ENCODE measurements around the gene HDGFL2. TPM values are rescaled to one million over a fixed set of nuclear protein-coding genes. Genes with fewer than 3 reads are reported as not detected.

HDGFL2 gene
- total and polyA plus RNA-seq, 4 donors, result 3.4 to 15.7 (median 14.1) TPM

DNA sequence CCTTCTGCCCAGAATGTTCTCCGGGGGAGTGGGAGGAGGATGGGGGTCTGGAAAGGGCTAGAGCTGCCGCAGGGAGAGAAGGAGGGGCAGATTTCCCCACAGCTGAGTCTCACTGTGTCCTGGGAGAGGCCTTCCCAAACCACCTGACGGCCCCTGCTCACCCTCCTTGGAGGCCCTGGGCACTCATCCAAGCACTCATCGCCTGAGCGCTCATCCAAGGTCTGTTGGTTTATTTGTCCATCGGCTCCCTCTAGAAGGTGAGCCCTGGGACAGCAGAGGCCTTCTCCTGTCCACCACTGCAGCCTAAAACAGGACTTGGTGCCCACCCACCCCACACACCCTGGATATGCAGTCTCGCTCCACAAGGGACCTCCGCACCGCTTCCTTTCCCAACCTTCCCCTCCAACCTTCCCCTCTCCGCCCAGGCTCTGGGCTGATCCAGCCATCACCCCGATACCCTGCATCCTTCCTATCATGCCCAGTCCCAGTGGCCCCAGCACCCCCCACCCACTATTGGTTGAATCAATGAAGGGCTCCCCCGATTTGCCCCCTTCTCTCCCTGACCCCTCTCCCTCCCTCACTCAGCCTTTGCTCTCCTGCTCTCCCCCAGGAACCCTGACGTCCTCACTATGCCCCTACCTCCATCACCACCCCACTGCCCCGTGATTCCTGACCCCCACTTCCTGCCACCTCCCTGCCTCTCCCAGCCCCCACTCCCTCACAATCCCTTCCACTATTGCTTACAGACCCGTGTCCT is 16.2 kb upstream of the HDGFL2 start:
- DNase-seq (ENCODE audit: low spot score), result peak; percentile 68
- TF ChIP-seq RXRA (IDR thresholded peaks at IDR 0.05), result no peak
- TF ChIP-seq FOXA1 (IDR thresholded peaks at IDR 0.05), result no peak
- TF ChIP-seq, protein P1, sequence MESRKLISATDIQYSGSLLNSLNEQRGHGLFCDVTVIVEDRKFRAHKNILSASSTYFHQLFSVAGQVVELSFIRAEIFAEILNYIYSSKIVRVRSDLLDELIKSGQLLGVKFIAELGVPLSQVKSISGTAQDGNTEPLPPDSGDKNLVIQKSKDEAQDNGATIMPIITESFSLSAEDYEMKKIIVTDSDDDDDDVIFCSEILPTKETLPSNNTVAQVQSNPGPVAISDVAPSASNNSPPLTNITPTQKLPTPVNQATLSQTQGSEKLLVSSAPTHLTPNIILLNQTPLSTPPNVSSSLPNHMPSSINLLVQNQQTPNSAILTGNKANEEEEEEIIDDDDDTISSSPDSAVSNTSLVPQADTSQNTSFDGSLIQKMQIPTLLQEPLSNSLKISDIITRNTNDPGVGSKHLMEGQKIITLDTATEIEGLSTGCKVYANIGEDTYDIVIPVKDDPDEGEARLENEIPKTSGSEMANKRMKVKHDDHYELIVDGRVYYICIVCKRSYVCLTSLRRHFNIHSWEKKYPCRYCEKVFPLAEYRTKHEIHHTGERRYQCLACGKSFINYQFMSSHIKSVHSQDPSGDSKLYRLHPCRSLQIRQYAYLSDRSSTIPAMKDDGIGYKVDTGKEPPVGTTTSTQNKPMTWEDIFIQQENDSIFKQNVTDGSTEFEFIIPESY (IDR thresholded peaks at IDR 0.05), result no peak
- no peak for TF ChIP-seq JUND (IDR thresholded peaks at IDR 0.05)
- TF ChIP-seq, protein P2, sequence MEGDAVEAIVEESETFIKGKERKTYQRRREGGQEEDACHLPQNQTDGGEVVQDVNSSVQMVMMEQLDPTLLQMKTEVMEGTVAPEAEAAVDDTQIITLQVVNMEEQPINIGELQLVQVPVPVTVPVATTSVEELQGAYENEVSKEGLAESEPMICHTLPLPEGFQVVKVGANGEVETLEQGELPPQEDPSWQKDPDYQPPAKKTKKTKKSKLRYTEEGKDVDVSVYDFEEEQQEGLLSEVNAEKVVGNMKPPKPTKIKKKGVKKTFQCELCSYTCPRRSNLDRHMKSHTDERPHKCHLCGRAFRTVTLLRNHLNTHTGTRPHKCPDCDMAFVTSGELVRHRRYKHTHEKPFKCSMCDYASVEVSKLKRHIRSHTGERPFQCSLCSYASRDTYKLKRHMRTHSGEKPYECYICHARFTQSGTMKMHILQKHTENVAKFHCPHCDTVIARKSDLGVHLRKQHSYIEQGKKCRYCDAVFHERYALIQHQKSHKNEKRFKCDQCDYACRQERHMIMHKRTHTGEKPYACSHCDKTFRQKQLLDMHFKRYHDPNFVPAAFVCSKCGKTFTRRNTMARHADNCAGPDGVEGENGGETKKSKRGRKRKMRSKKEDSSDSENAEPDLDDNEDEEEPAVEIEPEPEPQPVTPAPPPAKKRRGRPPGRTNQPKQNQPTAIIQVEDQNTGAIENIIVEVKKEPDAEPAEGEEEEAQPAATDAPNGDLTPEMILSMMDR (IDR thresholded peaks at IDR 0.05; ENCODE audit: low read depth, low read length, missing input control), result no peak
- TF ChIP-seq, protein P3, sequence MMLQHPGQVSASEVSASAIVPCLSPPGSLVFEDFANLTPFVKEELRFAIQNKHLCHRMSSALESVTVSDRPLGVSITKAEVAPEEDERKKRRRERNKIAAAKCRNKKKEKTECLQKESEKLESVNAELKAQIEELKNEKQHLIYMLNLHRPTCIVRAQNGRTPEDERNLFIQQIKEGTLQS (IDR thresholded peaks at IDR 0.05), result no peak
- no peak for TF ChIP-seq TAF1 (conservative IDR thresholded peaks at IDR 0.05)
- TF ChIP-seq YY1 (IDR thresholded peaks at IDR 0.05), result no peak
- no peak for TF ChIP-seq NR2F2 (IDR thresholded peaks at IDR 0.05)
- TF ChIP-seq, protein P4, sequence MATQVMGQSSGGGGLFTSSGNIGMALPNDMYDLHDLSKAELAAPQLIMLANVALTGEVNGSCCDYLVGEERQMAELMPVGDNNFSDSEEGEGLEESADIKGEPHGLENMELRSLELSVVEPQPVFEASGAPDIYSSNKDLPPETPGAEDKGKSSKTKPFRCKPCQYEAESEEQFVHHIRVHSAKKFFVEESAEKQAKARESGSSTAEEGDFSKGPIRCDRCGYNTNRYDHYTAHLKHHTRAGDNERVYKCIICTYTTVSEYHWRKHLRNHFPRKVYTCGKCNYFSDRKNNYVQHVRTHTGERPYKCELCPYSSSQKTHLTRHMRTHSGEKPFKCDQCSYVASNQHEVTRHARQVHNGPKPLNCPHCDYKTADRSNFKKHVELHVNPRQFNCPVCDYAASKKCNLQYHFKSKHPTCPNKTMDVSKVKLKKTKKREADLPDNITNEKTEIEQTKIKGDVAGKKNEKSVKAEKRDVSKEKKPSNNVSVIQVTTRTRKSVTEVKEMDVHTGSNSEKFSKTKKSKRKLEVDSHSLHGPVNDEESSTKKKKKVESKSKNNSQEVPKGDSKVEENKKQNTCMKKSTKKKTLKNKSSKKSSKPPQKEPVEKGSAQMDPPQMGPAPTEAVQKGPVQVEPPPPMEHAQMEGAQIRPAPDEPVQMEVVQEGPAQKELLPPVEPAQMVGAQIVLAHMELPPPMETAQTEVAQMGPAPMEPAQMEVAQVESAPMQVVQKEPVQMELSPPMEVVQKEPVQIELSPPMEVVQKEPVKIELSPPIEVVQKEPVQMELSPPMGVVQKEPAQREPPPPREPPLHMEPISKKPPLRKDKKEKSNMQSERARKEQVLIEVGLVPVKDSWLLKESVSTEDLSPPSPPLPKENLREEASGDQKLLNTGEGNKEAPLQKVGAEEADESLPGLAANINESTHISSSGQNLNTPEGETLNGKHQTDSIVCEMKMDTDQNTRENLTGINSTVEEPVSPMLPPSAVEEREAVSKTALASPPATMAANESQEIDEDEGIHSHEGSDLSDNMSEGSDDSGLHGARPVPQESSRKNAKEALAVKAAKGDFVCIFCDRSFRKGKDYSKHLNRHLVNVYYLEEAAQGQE (IDR thresholded peaks at IDR 0.05), result no peak
- no peak for TF ChIP-seq SP1 (IDR thresholded peaks at IDR 0.05)
- no peak for TF ChIP-seq HNF4G (IDR thresholded peaks at IDR 0.05)
- TF ChIP-seq EGR1 (IDR thresholded peaks at IDR 0.05; ENCODE audit: low read depth in 2 of 2), result no peak
- no peak for TF ChIP-seq RAD21 (IDR thresholded peaks at IDR 0.05)
- TF ChIP-seq, protein P5, sequence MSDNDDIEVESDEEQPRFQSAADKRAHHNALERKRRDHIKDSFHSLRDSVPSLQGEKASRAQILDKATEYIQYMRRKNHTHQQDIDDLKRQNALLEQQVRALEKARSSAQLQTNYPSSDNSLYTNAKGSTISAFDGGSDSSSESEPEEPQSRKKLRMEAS (IDR thresholded peaks at IDR 0.05), result no peak
- no peak for TF ChIP-seq HNF4A (conservative IDR thresholded peaks at IDR 0.05)
- Histone ChIP-seq H3K36me3 (ENCODE audit: control insufficient read depth in 4 of 4, insufficient read depth in 3 of 4, low read depth in 1 of 4, low read length in 3 of 4) (peaks cover 0 to 30% (median 19%) of the 10 kb centered on the region in 4 donors), H3K4me3 (ENCODE audit: low read depth in 1 of 3, low read length in 3 of 3) (peak overlapping the region in 1 of 3 donors; percentile 90), H3K9ac (ENCODE audit: low read depth in 1 of 2, low read length in 2 of 2) (peak overlapping the region in 1 of 2 donors; percentile 56), H3K9me3 (ENCODE audit: control insufficient read depth in 4 of 4, low read length in 3 of 4) (no peaks in the 10 kb centered on the region), H3K27ac (ENCODE audit: low read depth in 1 of 2, low read length in 2 of 2) (peak overlapping the region in 1 of 2 donors; percentile 80), H3K27me3 (ENCODE audit: control insufficient read depth in 4 of 4, insufficient read depth in 4 of 4, low read length in 3 of 4) (no peaks in the 10 kb centered on the region), H3K4me1 (ENCODE audit: control insufficient read depth in 4 of 4, insufficient read depth in 4 of 4, low read length in 3 of 4) (peaks cover 10 to 24% (median 17%) of the 10 kb centered on the region in 4 donors)
- WGBS, result 52% methylated on average over 15 of the region's 15 CpGs

Data from liver (tissue), 9 donors.